Measurements from ENCODE around the gene HSPE1.

Gene HSPE1

GRCh38 chr2:197513915-197514314, 13.7 kb downstream of the HSPE1 start:
- no peak for TF ChIP-seq EZH2phosphoT487 (IDR thresholded peaks at IDR 0.05; ENCODE audit: low read depth)
- TF ChIP-seq, protein P1, sequence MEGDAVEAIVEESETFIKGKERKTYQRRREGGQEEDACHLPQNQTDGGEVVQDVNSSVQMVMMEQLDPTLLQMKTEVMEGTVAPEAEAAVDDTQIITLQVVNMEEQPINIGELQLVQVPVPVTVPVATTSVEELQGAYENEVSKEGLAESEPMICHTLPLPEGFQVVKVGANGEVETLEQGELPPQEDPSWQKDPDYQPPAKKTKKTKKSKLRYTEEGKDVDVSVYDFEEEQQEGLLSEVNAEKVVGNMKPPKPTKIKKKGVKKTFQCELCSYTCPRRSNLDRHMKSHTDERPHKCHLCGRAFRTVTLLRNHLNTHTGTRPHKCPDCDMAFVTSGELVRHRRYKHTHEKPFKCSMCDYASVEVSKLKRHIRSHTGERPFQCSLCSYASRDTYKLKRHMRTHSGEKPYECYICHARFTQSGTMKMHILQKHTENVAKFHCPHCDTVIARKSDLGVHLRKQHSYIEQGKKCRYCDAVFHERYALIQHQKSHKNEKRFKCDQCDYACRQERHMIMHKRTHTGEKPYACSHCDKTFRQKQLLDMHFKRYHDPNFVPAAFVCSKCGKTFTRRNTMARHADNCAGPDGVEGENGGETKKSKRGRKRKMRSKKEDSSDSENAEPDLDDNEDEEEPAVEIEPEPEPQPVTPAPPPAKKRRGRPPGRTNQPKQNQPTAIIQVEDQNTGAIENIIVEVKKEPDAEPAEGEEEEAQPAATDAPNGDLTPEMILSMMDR (IDR thresholded peaks at IDR 0.05; ENCODE audit: low read depth, low read length) = no peak
- no peaks in the 10 kb centered on the region for H3K36me3 ChIP-seq (replicated peaks; ENCODE audit: low read depth, low read length)
- no peak overlapping the region for H3K4me3 ChIP-seq (ENCODE audit: low read length)
- peaks cover 15% of the 10 kb centered on the region for H3K4me1 ChIP-seq (ENCODE audit: low read length)
- H3K79me2 ChIP-seq (ENCODE audit: low read length) = peaks cover 42% of the 10 kb centered on the region
- no peak overlapping the region for H2AFZ ChIP-seq (ENCODE audit: low read depth, low read length)
- H3K27ac ChIP-seq (ENCODE audit: low read length) = no peak overlapping the region
- H3K27me3 ChIP-seq (ENCODE audit: low read depth, low read length) = no peaks in the 10 kb centered on the region
- H3K4me2 ChIP-seq (ENCODE audit: low read length) = no peak overlapping the region
- H4K20me1 ChIP-seq (ENCODE audit: insufficient read depth, low read length) = peaks cover 9% of the 10 kb centered on the region; the same call in 1 of the 2 replicates
- no peak overlapping the region for H3K9ac ChIP-seq (ENCODE audit: low read length)
- no peaks in the 10 kb centered on the region for H3K9me3 ChIP-seq (ENCODE audit: insufficient read depth, low read length)

DNA sequence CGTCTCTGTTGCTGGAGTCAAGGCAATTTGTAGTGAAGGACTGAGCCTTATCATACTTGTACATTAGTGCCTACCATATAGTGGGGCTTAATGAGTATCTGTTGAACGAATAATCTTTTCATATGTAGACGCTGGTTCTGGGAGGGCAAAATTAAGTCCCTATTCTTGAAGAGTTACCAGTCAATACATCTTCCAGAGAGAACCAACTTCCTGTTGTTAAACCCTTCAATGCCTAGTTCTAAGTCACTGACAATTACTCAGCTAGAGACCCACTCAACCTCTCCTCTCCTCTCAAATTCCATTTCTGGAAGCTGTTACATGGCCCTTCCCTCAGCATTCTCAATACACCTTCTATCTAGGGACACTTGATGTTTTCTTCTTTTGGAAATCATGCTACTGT, 14.6 kb downstream of the HSPE1 start:
- Histone ChIP-seq H3K27ac (ENCODE audit: low read length) (peak overlapping the region; percentile 61), H3K4me3 (ENCODE audit: low read length) (peak overlapping the region; percentile 77), H3K4me1 (ENCODE audit: low read length) (peaks cover 15% of the 10 kb centered on the region), H3K79me2 (ENCODE audit: low read length) (peaks cover 51% of the 10 kb centered on the region), H3K27me3 (ENCODE audit: low read depth, low read length) (no peaks in the 10 kb centered on the region), H3K4me2 (ENCODE audit: low read length) (peak overlapping the region; percentile 81), H3K36me3 (replicated peaks; ENCODE audit: low read depth, low read length) (no peaks in the 10 kb centered on the region), H3K9me3 (ENCODE audit: insufficient read depth, low read length) (no peaks in the 10 kb centered on the region), H4K20me1 (ENCODE audit: insufficient read depth, low read length) (peaks cover 16% of the 10 kb centered on the region), H2AFZ (ENCODE audit: low read depth, low read length) (peak overlapping the region; percentile 94), H3K9ac (ENCODE audit: low read length) (peak overlapping the region; percentile 85)
- TF ChIP-seq EZH2phosphoT487 (IDR thresholded peaks at IDR 0.05; ENCODE audit: low read depth) = no peak
- TF ChIP-seq, protein P1 (IDR thresholded peaks at IDR 0.05; ENCODE audit: low read depth, low read length) = no peak

- Histone ChIP-seq H3K27ac (ENCODE audit: low read length) (peak overlapping the region; percentile 61), H2AFZ (ENCODE audit: low read depth, low read length) (peak overlapping the region; percentile 94), H3K27me3 (ENCODE audit: low read depth, low read length) (no peaks in the 10 kb centered on the region), H3K4me2 (ENCODE audit: low read length) (peak overlapping the region; percentile 81), H3K4me3 (ENCODE audit: low read length) (peak overlapping the region; percentile 77), H3K9ac (ENCODE audit: low read length) (peak overlapping the region; percentile 85), H3K9me3 (ENCODE audit: insufficient read depth, low read length) (no peaks in the 10 kb centered on the region), H3K79me2 (ENCODE audit: low read length) (peaks cover 56% of the 10 kb centered on the region), H3K36me3 (replicated peaks; ENCODE audit: low read depth, low read length) (peaks cover under 1% of the 10 kb centered on the region), H3K4me1 (ENCODE audit: low read length) (peaks cover 15% of the 10 kb centered on the region), H4K20me1 (ENCODE audit: insufficient read depth, low read length) (peaks cover 19% of the 10 kb centered on the region)
- TF ChIP-seq EZH2phosphoT487 (IDR thresholded peaks at IDR 0.05; ENCODE audit: low read depth) = no peak
- TF ChIP-seq, protein P1 (IDR thresholded peaks at IDR 0.05; ENCODE audit: low read depth, low read length) = no peak
Observed at GRCh38 chr2:197515315-197515738, 15.1 kb downstream of the HSPE1 start.

- peak within 1 kb of the TSS; percentile 77 for H3K4me3 ChIP-seq (ENCODE audit: low read length)
- no peaks in the 10 kb centered on the region for H3K27me3 ChIP-seq (ENCODE audit: low read depth, low read length)
- TF ChIP-seq, protein P1 (IDR thresholded peaks at IDR 0.05; ENCODE audit: low read depth, low read length) = no peak
- no peak for TF ChIP-seq EZH2phosphoT487 (IDR thresholded peaks at IDR 0.05; ENCODE audit: low read depth)
- H3K9ac ChIP-seq (ENCODE audit: low read length) = peak within 1 kb of the TSS; percentile 85
- H3K79me2 ChIP-seq (ENCODE audit: low read length) = peaks cover 61% of the 10 kb centered on the region
- peaks cover 15% of the 10 kb centered on the region for H3K4me1 ChIP-seq (ENCODE audit: low read length)
- peaks cover 21% of the 10 kb centered on the region for H4K20me1 ChIP-seq (ENCODE audit: insufficient read depth, low read length)
- H3K27ac ChIP-seq (ENCODE audit: low read length) = peak within 1 kb of the TSS; percentile 61
- peak within 1 kb of the TSS; percentile 81 for H3K4me2 ChIP-seq (ENCODE audit: low read length)
- no peaks in the 10 kb centered on the region for H3K9me3 ChIP-seq (ENCODE audit: insufficient read depth, low read length)
- peak within 1 kb of the TSS; percentile 94 for H2AFZ ChIP-seq (ENCODE audit: low read depth, low read length)
- H3K36me3 ChIP-seq (replicated peaks; ENCODE audit: low read depth, low read length) = peaks cover 2% of the 10 kb centered on the region
Observed at GRCh38 chr2:197515739-197516392, 15.7 kb downstream of the HSPE1 start, which contains the start of gene MOB4. TSS of gene MOB4 (plus strand) at chr2:197516066. CDS start at chr2:197516087, 21 bp downstream.

All from OCI-LY3 (cell line).